HG03135 (cell line): Measurements from ENCODE around the gene CCNB3.

Source experiments
- ATAC-seq: cut with Tn5 transposase; IDR thresholded peaks from one replicate; pipeline ENCODE4 v1.9.1; 2021; ENCODE audit warnings: mild to moderate bottlenecking, moderate library complexity; ENCODE audit not compliant: unreplicated experiment

CCNB3 gene

GRCh38 chrX:50333308-50333707 lies 128.7 kb downstream of the CCNB3 start:
- ATAC-seq: no peak

DNA sequence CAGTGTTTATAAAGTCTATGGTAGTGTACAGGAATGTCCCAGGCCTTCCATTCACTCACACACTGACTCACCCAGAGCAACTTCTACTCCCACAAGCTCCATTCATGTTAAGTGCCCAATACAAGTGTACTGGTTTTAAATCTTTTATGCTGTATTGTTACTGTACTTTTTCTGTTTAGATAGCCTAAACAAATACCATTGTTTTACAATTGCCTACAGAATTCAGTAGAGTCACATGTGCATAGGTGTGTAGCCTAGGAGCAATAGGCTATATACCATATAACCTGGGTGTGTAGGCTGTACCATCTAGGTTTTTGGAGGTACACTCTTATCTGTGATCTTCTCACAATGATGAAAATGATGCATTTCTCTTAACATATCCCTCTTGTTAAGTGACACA lies 139.4 kb downstream of the CCNB3 start:
- no peak for ATAC-seq

GRCh38 chrX:50372966-50373365 lies 168.4 kb downstream of the CCNB3 start:
- no peak for ATAC-seq

GRCh38 chrX:50375481-50376267 lies 171.1 kb downstream of the CCNB3 start:
- no peak for ATAC-seq

DNA sequence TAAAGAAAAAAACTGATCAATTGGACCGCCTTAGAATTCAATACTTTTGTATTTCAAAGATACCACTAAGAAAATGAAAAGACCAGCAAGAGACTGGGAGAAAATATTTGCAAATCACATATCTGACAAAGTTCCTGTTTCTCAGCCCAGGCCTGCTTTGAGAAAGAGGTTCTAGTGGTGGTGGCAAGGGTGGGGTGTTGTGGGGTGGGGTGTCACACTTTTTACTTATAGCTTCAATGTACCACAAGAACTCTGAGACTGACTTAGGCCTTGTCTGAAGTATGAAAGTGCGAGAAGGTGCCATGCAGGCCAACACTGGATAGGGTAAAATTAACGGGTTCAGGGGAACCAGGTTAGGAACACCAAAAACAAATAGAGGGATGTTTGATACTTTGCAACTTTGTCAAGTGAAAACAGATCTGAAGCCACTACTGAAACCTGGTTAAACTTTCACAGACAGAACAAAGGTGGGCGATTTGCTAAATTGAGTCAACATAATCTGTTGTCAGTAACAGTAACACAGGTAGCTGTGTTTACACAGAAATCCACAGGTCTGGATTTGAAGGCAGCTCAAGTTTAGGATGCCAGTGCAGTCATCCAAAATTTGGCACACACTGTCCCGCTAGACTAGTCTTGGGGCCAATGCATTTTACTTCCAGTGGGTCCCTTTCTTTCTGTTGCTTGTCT lies 177.3 kb downstream of the CCNB3 start:
- no peak for ATAC-seq

- no peak for ATAC-seq
Measured at GRCh38 chrX:50386520-50386919, 182.0 kb downstream of the CCNB3 start.

DNA sequence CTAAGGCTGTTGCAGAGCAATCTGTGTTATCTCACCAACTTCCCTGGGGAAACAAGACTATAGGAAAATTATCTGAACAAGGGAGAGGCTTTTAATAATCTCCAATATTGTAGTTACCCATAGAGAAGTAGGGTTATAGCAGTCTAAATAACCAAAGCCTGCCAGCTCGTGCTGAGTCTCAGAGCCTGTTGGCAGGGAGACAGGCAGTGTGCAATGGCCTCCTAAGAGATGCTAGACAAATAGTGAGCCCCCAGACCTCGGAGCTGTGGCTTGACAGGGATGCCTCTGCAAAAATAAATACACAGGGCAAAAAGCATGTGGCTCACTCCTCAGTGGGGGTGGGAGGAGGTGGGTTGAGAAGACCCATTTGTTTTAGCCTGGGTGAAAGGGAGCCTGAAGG lies 189.3 kb downstream of the CCNB3 start:
- ATAC-seq: no peak
